A549 (cell line): ENCODE data around the gene FAM120B. TPM values are rescaled to one million over a fixed set of nuclear protein-coding genes. Genes with fewer than 3 reads are reported as not detected.

ENCODE experiments used
- ATAC-seq, 2 experiments: fragments of 200-7000 bp in 1 of 2; fragments of >200 bp in 1 of 2; cut with Nextera tagmentation in 1 of 2; cut with Tn5 transposase in 1 of 2; 3 replicates each; pipeline versions ENCODE4 v1.8.0 to v1.9.1; 2018 to 2020; ENCODE audit warnings: mild to moderate bottlenecking in 1 of 2, moderate library complexity in 1 of 2
- CTCF ChIA-PET: fragments of 300-600 bp; sonication (Branson Sonifier 250); formaldehyde crosslinking; extraction: SDS; loops from one replicate; lab custom pipeline; 2021; ENCODE audit warnings: antibody characterized with exemption, inconsistent platforms; lab: Yijun Ruan, JAX
- POLR2A ChIA-PET: fragments of 350-600 bp; formaldehyde crosslinking; extraction: SDS; loops from one replicate; lab custom pipeline; 2021; ENCODE audit warnings: antibody characterized with exemption, inconsistent platforms; lab: Yijun Ruan, JAX
- DNase-seq, 2 experiments: peaks; one replicate each; pipeline versions ENCODE4 v3.0.0 to v3.0.0-alpha.2; 2011 to 2016; ENCODE audit warnings: low read depth in 1 of 2, low spot score in 1 of 2
- FAIRE-seq: peaks from 2 replicates; lab custom pipeline; 2011; peaks lifted over from hg19 to GRCh38; lab: Jason Lieb, UNC
- H3K27ac ChIP-seq, 2 experiments: fragments of >200 bp; sonication (Bioruptor Twin); formaldehyde crosslinking; 3 replicates each; pipeline ENCODE4 v1.5.1; 2016 to 2017
- H3K4me1 ChIP-seq: fragments of >200 bp; sonication (Bioruptor Twin); formaldehyde crosslinking; 3 replicates; pipeline ENCODE4 v1.6.1; 2016
- H3K4me2 ChIP-seq: fragments of >200 bp; sonication (Bioruptor Twin); formaldehyde crosslinking; 3 replicates; pipeline ENCODE4 v1.6.1; 2016
- H3K4me3 ChIP-seq: fragments of >200 bp; sonication (Bioruptor Twin); formaldehyde crosslinking; 3 replicates; pipeline ENCODE4 v1.5.1; 2016
- H3K9me3 ChIP-seq: fragments of >200 bp; sonication (Bioruptor Twin); formaldehyde crosslinking; 3 replicates; pipeline ENCODE4 v1.6.1; 2016
- CHD2 ChIP-seq: fragments of 150-350 bp; IDR thresholded peaks from 2 replicates; pipeline ENCODE4 v1.6.1; 2014; ENCODE audit warnings: low read length; ENCODE audit not compliant: partially characterized antibody
- E2F6 ChIP-seq: IDR thresholded peaks from 2 replicates; pipeline ENCODE4 v1.6.1; 2012; ENCODE audit warnings: low read depth, borderline replicate concordance
- EHMT2 ChIP-seq: fragments of 200-600 bp; sonication (generic); IDR thresholded peaks from 2 replicates; pipeline ENCODE4 v1.6.1; 2016; ENCODE audit warnings: antibody characterized with exemption, low read depth, mild to moderate bottlenecking, moderate library complexity
- ELK1 ChIP-seq: fragments of 150-350 bp; IDR thresholded peaks from 2 replicates; pipeline ENCODE4 v1.6.1; 2014; ENCODE audit warnings: low read depth, mild to moderate bottlenecking, low read length
- EP300 ChIP-seq, 2 experiments: fragments of >200 bp; sonication (Bioruptor Twin); formaldehyde crosslinking; IDR thresholded peaks; 2 replicates in 1 of 2; 3 replicates in 1 of 2; pipeline ENCODE4 v1.6.1; 2016 to 2017
- ESRRA ChIP-seq: fragments of 150-350 bp; IDR thresholded peaks from 2 replicates; pipeline ENCODE4 v1.6.1; 2014; ENCODE audit warnings: mild to moderate bottlenecking, low read length, borderline replicate concordance
- FOSB ChIP-seq: fragments of 250-450 bp; sonication (Bioruptor Pico); IDR thresholded peaks from 2 replicates; pipeline ENCODE4 v1.5.0; 2020; ENCODE audit warnings: mild to moderate bottlenecking, moderate library complexity
- FOSL2 ChIP-seq, 2 experiments: fragments of 450-650 bp in 1 of 2; fragments of >200 bp in 1 of 2; sonication (Bioruptor Twin) in 1 of 2; formaldehyde crosslinking; IDR thresholded peaks; 2 replicates each; pipeline versions ENCODE4 v1.5.0 to v1.6.1; 2016 to 2020; ENCODE audit warnings: mild to moderate bottlenecking in 1 of 2, moderate library complexity in 1 of 2
- HDAC2 ChIP-seq: fragments of 200-600 bp; sonication (generic); IDR thresholded peaks from 2 replicates; pipeline ENCODE4 v1.6.1; 2016
- HOXA7 ChIP-seq: fragments of 250-450 bp; sonication (Bioruptor Pico); IDR thresholded peaks from 2 replicates; pipeline ENCODE4 v1.5.0; 2020; ENCODE audit warnings: mild to moderate bottlenecking, moderate library complexity
- JUN ChIP-seq, 2 experiments: fragments of >200 bp; sonication (Bioruptor Twin); formaldehyde crosslinking; IDR thresholded peaks; 2 replicates in 1 of 2; 3 replicates in 1 of 2; pipeline ENCODE4 v1.6.1; 2016 to 2017
- KDM1A ChIP-seq: fragments of 200-600 bp; sonication (generic); IDR thresholded peaks from 2 replicates; pipeline ENCODE4 v1.6.1; 2016; ENCODE audit warnings: low read depth, mild to moderate bottlenecking
- MAFK ChIP-seq: fragments of 450-650 bp; IDR thresholded peaks from 2 replicates; pipeline ENCODE4 v1.6.1; 2014; ENCODE audit not compliant: partially characterized antibody
- MAX ChIP-seq: IDR thresholded peaks from 2 replicates; pipeline ENCODE4 v1.6.1; 2012
- MYC ChIP-seq: IDR thresholded peaks from 2 replicates; pipeline ENCODE4 v1.6.1; 2012; ENCODE audit warnings: mild to moderate bottlenecking, inconsistent platforms, low read length, improper control_type of control experiment, borderline replicate concordance
- NFE2L2 ChIP-seq: fragments of 150-350 bp; conservative IDR thresholded peaks from 2 replicates; pipeline ENCODE4 v1.6.1; 2014; ENCODE audit warnings: low read length
- NPAS2 ChIP-seq: fragments of 250-450 bp; sonication (Bioruptor Pico); IDR thresholded peaks from 2 replicates; pipeline ENCODE4 v1.8.0; 2022; ENCODE audit warnings: mild to moderate bottlenecking, moderate library complexity, borderline replicate concordance
- POLR2AphosphoS2 ChIP-seq: conservative IDR thresholded peaks from 2 replicates; pipeline ENCODE4 v1.6.1; 2012; ENCODE audit warnings: low read length, improper control_type of control experiment, inconsistent platforms
- RNF2 ChIP-seq: fragments of 200-600 bp; sonication (generic); IDR thresholded peaks from 2 replicates; pipeline ENCODE4 v1.6.1; 2016; ENCODE audit warnings: low read depth, mild to moderate bottlenecking, antibody characterized with exemption, moderate library complexity, borderline replicate concordance
- SREBF2 ChIP-seq: fragments of 450-650 bp; IDR thresholded peaks from 2 replicates; pipeline ENCODE4 v1.6.1; 2014; ENCODE audit warnings: mild to moderate bottlenecking, moderate library complexity
- ZNF302 ChIP-seq: fragments of 250-450 bp; sonication (Bioruptor Pico); IDR thresholded peaks from 2 replicates; pipeline ENCODE4 v1.9.0; 2021; ENCODE audit warnings: inconsistent platforms, mild to moderate bottlenecking, moderate library complexity
- WGBS: methylation state at CpG from one replicate; pipeline ENCODE4 v1.1.6; 2017; ENCODE audit errors: missing lambda C conversion rate; 5-methylcytosine and 5-hydroxymethylcytosine counted together
- polyA plus RNA-seq, 4 experiments: library from polyadenylated mRNA; depleted of rRNA in 3 of 4; stranded (reverse); fragments of >200 nt; fragmentation: RNase III in 1 of 4; extraction: RNeasy Plus Mini Kit Qiagen cat#74134 plus additional on column Dnase treatment in 1 of 4; gene quantifications; 2 replicates in 3 of 4; 3 replicates in 1 of 4; pipeline ENCODE4 v1.2.3, GENCODE V29; 2011 to 2017

The FAM120B gene
- polyA plus RNA-seq, 2 of the 4 experiments (the other 2 are of a cell fraction): 7.0 to 7.7 TPM

- TF ChIP-seq HDAC2: no peak
- no peak for TF ChIP-seq FOSL2 (IDR thresholded peaks at IDR 0.05)
- no peak for TF ChIP-seq FOSL2 (CRISPR knock-in tag; IDR thresholded peaks at IDR 0.05)
- no peak for TF ChIP-seq MAX
- no peak for TF ChIP-seq RNF2
- TF ChIP-seq E2F6: no peak
- TF ChIP-seq KDM1A: no peak
- TF ChIP-seq JUN (IDR thresholded peaks at IDR 0.05): no peak
- no peak for TF ChIP-seq NFE2L2
- no peak for TF ChIP-seq ESRRA
- TF ChIP-seq CHD2: no peak
- TF ChIP-seq SREBF2: no peak
- TF ChIP-seq MYC: no peak
- TF ChIP-seq NPAS2 (CRISPR knock-in tag): no peak
- no peak for TF ChIP-seq EP300 (IDR thresholded peaks at IDR 0.05)
- no peak for TF ChIP-seq MAFK
- no peak for TF ChIP-seq POLR2AphosphoS2
- no peak for TF ChIP-seq ELK1
- TF ChIP-seq ZNF302: no peak
- FAIRE-seq: no peak
- CTCF ChIA-PET: no interaction called here
Measured at GRCh38 chr6:170450916-170451761, 144.6 kb downstream of the FAM120B start.

GRCh38 chr6:170451762-170452651 is 145.4 kb downstream of the FAM120B start:
- ATAC-seq (no peak), FAIRE-seq (no peak), DNase-seq (no peak)
- TF ChIP-seq MAFK: no peak
- no peak for TF ChIP-seq HOXA7
- TF ChIP-seq EHMT2: no peak
- TF ChIP-seq FOSB (CRISPR knock-in tag): no peak
- POLR2A ChIA-PET: no interaction called here
- CTCF ChIA-PET: no interaction called here
- no peak overlapping the region for H3K27ac ChIP-seq
- H3K4me3 ChIP-seq: no peak overlapping the region
- no peaks in the 10 kb centered on the region for H3K9me3 ChIP-seq
- no peak overlapping the region for H3K4me2 ChIP-seq
- WGBS: 70% methylated on average over 4 of the region's 20 CpGs
- H3K4me1 ChIP-seq: no peaks in the 10 kb centered on the region

More at GRCh38 chr6:170450916-170451761, 144.6 kb downstream of the FAM120B start:
- DNase-seq: no peak
- Histone ChIP-seq H3K9me3 (no peaks in the 10 kb centered on the region), H3K4me1 (no peaks in the 10 kb centered on the region), H3K4me3 (no peak overlapping the region), H3K27ac (no peak overlapping the region), H3K4me2 (no peak overlapping the region)
- no peak for ATAC-seq
- POLR2A ChIA-PET: no interaction called here
- WGBS: 62% methylated on average over 13 of the region's 20 CpGs
